Small intestine (tissue), 7 donors: Measurements from ENCODE around the gene CHST9. TPM values are rescaled to one million over a fixed set of nuclear protein-coding genes. Genes with fewer than 3 reads are reported as not detected.
"Not testable (repeated sequence)": the region's sequence is repeated elsewhere in the genome, so short reads cannot be mapped to it uniquely, and the experiment has no call there.

ENCODE experiments used
- DNase-seq, 2 donors: peaks; one replicate each; pipeline versions ENCODE4 v3.0.0 to v3.0.0-alpha.2; 2013
- FAIRE-seq: peaks from 2 replicates; lab custom pipeline; 2012; peaks lifted over from hg19 to GRCh38; lab: Jason Lieb, UNC
- H3K27ac ChIP-seq, 3 donors: one replicate each; pipeline ENCODE4 v1.5.1; 2013; ENCODE audit warnings: low read length in 2 of 3, mild to moderate bottlenecking in 2 of 3, control low read depth in 1 of 3, inconsistent platforms in 1 of 3, low read depth in 1 of 3, moderate library complexity in 1 of 3
- H3K27me3 ChIP-seq, 3 donors: one replicate each; pipeline ENCODE4 v1.6.1; 2013; ENCODE audit warnings: low read length in 3 of 3, inconsistent platforms in 1 of 3; ENCODE audit not compliant: control insufficient read depth in 3 of 3, insufficient read depth in 3 of 3
- H3K36me3 ChIP-seq, 3 donors: one replicate each; pipeline ENCODE4 v1.6.1; 2013; ENCODE audit warnings: low read length in 3 of 3, inconsistent platforms in 1 of 3, low read depth in 1 of 3, mild to moderate bottlenecking in 1 of 3, moderate library complexity in 1 of 3; ENCODE audit not compliant: control insufficient read depth in 3 of 3, insufficient read depth in 2 of 3
- H3K4me1 ChIP-seq, 3 donors: one replicate each; pipeline ENCODE4 v1.6.1; 2013; ENCODE audit warnings: low read length in 2 of 3, inconsistent platforms in 1 of 3, low read depth in 1 of 3, mild to moderate bottlenecking in 1 of 3, moderate library complexity in 1 of 3; ENCODE audit not compliant: control insufficient read depth in 3 of 3, insufficient read depth in 2 of 3
- H3K4me3 ChIP-seq, 3 donors: one replicate each; pipeline ENCODE4 v1.5.1; 2013; ENCODE audit warnings: low read length in 3 of 3, control low read depth in 1 of 3, inconsistent platforms in 1 of 3, low read depth in 1 of 3, mild to moderate bottlenecking in 1 of 3, moderate library complexity in 1 of 3
- H3K9me3 ChIP-seq, 2 donors: one replicate each; pipeline ENCODE4 v1.6.1; 2013; ENCODE audit warnings: low read depth in 1 of 2, low read length in 1 of 2; ENCODE audit not compliant: control insufficient read depth in 2 of 2, insufficient read depth in 1 of 2
- WGBS, 3 donors: extraction: QIAGEN DNeasy Blood & Tissue Kit; methylation state at CpG; one replicate each; pipeline ENCODE4 v1.1.7; 2013; 5-methylcytosine and 5-hydroxymethylcytosine counted together
- polyA plus RNA-seq, 4 donors: library from polyadenylated mRNA; stranded (reverse) in 3 of 4; unstranded in 1 of 4; fragments of 200-250 nt in 3 of 4; fragments of 120-200 nt in 1 of 4; gene quantifications; one replicate each; pipeline versions ENCODE4 v1.2.1 to v1.2.3, GENCODE V29; 2013
- donor health status: healthy with polysubstance abuse.
- donor health status: control.
- donor health status: control.
- donor health status: Bipolar disorder and iron deficiency.
- donor health status: healthy.

Gene CHST9
- polyA plus RNA-seq, 4 donors: 0.07 to 13.0 (median 0.27) TPM; not detected in 1

- Histone ChIP-seq H3K9me3 (no peaks in the 10 kb centered on the region), H3K4me1 (no peaks in the 10 kb centered on the region), H3K27ac (no peak overlapping the region), H3K36me3 (no peaks in the 10 kb centered on the region), H3K4me3 (no peak overlapping the region), H3K27me3 (no peaks in the 10 kb centered on the region)
- WGBS, 3 donors: 61 to 71% (median 66%) methylated on average over 4 of the region's 4 CpGs
- DNase-seq (no peak), FAIRE-seq (no peak)
These were observed 206.2 kb downstream of the CHST9 start for GRCh38 chr18:26978812-26979341.

- no peak for FAIRE-seq
These were observed 207.3 kb downstream of the CHST9 start for GRCh38 chr18:26977781-26978180.

GRCh38 chr18:26976206-26976605 lies 208.9 kb downstream of the CHST9 start:
- FAIRE-seq (no peak), DNase-seq (no peak)
- no peaks in the 10 kb centered on the region for H3K27me3 ChIP-seq
- H3K36me3 ChIP-seq: no peaks in the 10 kb centered on the region
- H3K4me1 ChIP-seq: no peaks in the 10 kb centered on the region
- no peaks in the 10 kb centered on the region for H3K9me3 ChIP-seq
- H3K27ac ChIP-seq: no peak overlapping the region
- WGBS, 3 donors: 68 to 79% (median 79%) methylated on average over 2 of the region's 2 CpGs
- H3K4me3 ChIP-seq: no peak overlapping the region

More at GRCh38 chr18:26977781-26978180, 207.3 kb downstream of the CHST9 start:
- Histone ChIP-seq H3K36me3 (no peaks in the 10 kb centered on the region), H3K27ac (no peak overlapping the region), H3K9me3 (no peaks in the 10 kb centered on the region), H3K4me3 (no peak overlapping the region), H3K27me3 (no peaks in the 10 kb centered on the region), H3K4me1 (no peaks in the 10 kb centered on the region)
- WGBS, 3 donors: 67 to 76% (median 75%) methylated on average over 1 of the region's 1 CpG
- no peak for DNase-seq

- not testable (repeated sequence) for H3K27ac ChIP-seq, H3K4me1 ChIP-seq, H3K4me3 ChIP-seq, FAIRE-seq, H3K27me3 ChIP-seq, H3K36me3 ChIP-seq, DNase-seq, H3K9me3 ChIP-seq
- WGBS, 3 donors: 89 to 93% (median 90%) methylated on average over 13 to 15 of the region's 15 CpGs
These were observed 212.6 kb downstream of the CHST9 start for GRCh38 chr18:26972549-26972948.

- H3K27me3 ChIP-seq: no peaks in the 10 kb centered on the region
- WGBS, 3 donors: 76 to 86% (median 77%) methylated on average over 8 of the region's 8 CpGs
- no peaks in the 10 kb centered on the region for H3K4me1 ChIP-seq
- no peaks in the 10 kb centered on the region for H3K9me3 ChIP-seq
- no peaks in the 10 kb centered on the region for H3K36me3 ChIP-seq
- DNase-seq (no peak), FAIRE-seq (no peak)
- H3K4me3 ChIP-seq: no peak overlapping the region
- no peak overlapping the region for H3K27ac ChIP-seq
These were observed 213.7 kb downstream of the CHST9 start for GRCh38 chr18:26971409-26971808.

GRCh38 chr18:26970637-26971036 lies 214.5 kb downstream of the CHST9 start:
- Histone ChIP-seq H3K4me3 (no peak overlapping the region), H3K9me3 (no peaks in the 10 kb centered on the region), H3K27me3 (no peaks in the 10 kb centered on the region), H3K36me3 (no peaks in the 10 kb centered on the region), H3K4me1 (no peaks in the 10 kb centered on the region), H3K27ac (no peak overlapping the region)
- no peak for FAIRE-seq
- WGBS, 3 donors: 53 to 67% (median 59%) methylated on average over 4 of the region's 4 CpGs
- DNase-seq: no peak

- no peaks in the 10 kb centered on the region for H3K27me3 ChIP-seq
- H3K9me3 ChIP-seq: no peaks in the 10 kb centered on the region
- DNase-seq (no peak), FAIRE-seq (no peak)
- no peak overlapping the region for H3K27ac ChIP-seq
- no peak overlapping the region for H3K4me3 ChIP-seq
- no peaks in the 10 kb centered on the region for H3K36me3 ChIP-seq
- WGBS, 3 donors: 79 to 93% (median 89%) methylated on average over 3 of the region's 3 CpGs
- H3K4me1 ChIP-seq: no peaks in the 10 kb centered on the region
These were observed 219.9 kb downstream of the CHST9 start for GRCh38 chr18:26965206-26965605.

- no peak overlapping the region for H3K4me3 ChIP-seq
- no peaks in the 10 kb centered on the region for H3K27me3 ChIP-seq
- no peaks in the 10 kb centered on the region for H3K36me3 ChIP-seq
- H3K9me3 ChIP-seq: no peaks in the 10 kb centered on the region
- no peak for DNase-seq
- no peaks in the 10 kb centered on the region for H3K4me1 ChIP-seq
- FAIRE-seq: no peak
- WGBS, 3 donors: 56 to 60% (median 60%) methylated on average over 3 of the region's 3 CpGs
- H3K27ac ChIP-seq: no peak overlapping the region
These were observed 221.8 kb downstream of the CHST9 start for GRCh38 chr18:26963292-26963691.

- H3K4me3 ChIP-seq: no peak overlapping the region
- WGBS, 3 donors: 58 to 80% (median 64%) methylated on average over 3 of the region's 3 CpGs
- no peaks in the 10 kb centered on the region for H3K9me3 ChIP-seq
- no peak for DNase-seq
- no peaks in the 10 kb centered on the region for H3K4me1 ChIP-seq
- no peaks in the 10 kb centered on the region for H3K27me3 ChIP-seq
- H3K36me3 ChIP-seq: no peaks in the 10 kb centered on the region
- no peak for FAIRE-seq
- no peak overlapping the region for H3K27ac ChIP-seq
These were observed 223.3 kb downstream of the CHST9 start for GRCh38 chr18:26961839-26962238.
